ENCODE measurements around the gene IL17RA.

Gene IL17RA

DNA sequence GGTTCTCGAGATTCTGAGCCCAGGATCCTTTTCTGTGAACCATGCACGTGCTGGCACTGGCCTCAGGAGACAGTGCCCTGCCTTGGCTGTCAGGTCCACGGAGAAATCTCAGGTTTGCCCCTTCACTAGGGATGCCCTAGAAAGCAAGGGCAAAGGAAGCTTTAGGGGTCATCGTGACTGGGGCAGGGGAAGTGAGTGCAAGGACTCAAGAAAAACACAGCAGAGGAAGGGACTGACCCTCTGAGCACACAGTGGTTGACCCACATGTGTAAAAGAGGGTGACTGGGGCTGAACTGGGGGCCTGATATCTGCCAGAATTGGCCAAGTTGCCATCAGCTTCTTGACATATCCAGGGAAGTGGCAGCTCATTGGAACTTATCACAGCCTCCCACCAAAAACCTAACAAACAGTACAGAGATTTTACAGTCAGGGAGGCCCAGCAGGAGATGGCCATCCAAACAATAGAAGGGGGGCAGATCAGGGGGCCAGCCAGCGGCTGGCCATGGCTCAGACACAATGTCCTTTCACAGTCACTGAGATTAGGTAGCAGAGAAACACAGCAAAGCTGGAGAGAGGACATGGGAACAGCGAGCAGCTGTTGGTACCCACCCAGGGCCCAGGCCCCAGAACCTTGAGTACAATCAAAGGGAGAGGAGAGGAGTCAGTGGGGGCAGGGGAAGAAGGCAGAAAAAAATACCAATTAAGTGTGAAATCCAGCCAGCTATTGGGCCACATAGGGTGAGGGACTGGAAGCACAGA lies 32.0 kb downstream of the IL17RA start:
- H3K4me3 ChIP-seq (replicated peaks in 1 of 2; ENCODE audit: low read depth in 2 of 2, low read length in 2 of 2), result no peak overlapping the region
- no peak for DNase-seq (ENCODE audit: low read depth in 2 of 2)
- TF ChIP-seq, protein P1, sequence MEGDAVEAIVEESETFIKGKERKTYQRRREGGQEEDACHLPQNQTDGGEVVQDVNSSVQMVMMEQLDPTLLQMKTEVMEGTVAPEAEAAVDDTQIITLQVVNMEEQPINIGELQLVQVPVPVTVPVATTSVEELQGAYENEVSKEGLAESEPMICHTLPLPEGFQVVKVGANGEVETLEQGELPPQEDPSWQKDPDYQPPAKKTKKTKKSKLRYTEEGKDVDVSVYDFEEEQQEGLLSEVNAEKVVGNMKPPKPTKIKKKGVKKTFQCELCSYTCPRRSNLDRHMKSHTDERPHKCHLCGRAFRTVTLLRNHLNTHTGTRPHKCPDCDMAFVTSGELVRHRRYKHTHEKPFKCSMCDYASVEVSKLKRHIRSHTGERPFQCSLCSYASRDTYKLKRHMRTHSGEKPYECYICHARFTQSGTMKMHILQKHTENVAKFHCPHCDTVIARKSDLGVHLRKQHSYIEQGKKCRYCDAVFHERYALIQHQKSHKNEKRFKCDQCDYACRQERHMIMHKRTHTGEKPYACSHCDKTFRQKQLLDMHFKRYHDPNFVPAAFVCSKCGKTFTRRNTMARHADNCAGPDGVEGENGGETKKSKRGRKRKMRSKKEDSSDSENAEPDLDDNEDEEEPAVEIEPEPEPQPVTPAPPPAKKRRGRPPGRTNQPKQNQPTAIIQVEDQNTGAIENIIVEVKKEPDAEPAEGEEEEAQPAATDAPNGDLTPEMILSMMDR (IDR thresholded peaks at IDR 0.05; ENCODE audit: low read depth, low read length), result no peak

DNA sequence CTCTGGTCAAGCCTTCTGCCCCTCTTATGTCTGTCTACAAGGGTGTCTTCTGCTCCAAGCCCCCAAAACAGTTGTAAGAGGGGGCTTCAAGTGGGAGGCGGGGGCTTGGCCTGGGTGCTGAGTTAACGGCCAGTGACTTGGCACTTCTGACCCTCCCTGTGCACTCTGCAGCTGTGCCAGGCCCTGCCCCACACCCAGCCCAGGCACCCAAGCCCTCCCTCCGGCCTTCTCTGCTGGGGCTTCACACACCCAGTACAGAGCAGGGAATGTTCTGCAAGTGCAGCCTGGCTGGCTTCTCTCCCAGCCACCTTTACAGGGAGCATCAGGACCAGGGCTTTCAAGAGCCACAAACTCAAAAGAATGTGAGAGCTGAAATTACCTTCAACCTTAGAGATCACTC lies 32.6 kb downstream of the IL17RA start:
- TF ChIP-seq, protein P1 (IDR thresholded peaks at IDR 0.05; ENCODE audit: low read depth, low read length), result no peak
- no peak for DNase-seq (ENCODE audit: low read depth in 2 of 2)
- H3K4me3 ChIP-seq (replicated peaks in 1 of 2; ENCODE audit: low read depth in 2 of 2, low read length in 2 of 2), result no peak overlapping the region

DNA sequence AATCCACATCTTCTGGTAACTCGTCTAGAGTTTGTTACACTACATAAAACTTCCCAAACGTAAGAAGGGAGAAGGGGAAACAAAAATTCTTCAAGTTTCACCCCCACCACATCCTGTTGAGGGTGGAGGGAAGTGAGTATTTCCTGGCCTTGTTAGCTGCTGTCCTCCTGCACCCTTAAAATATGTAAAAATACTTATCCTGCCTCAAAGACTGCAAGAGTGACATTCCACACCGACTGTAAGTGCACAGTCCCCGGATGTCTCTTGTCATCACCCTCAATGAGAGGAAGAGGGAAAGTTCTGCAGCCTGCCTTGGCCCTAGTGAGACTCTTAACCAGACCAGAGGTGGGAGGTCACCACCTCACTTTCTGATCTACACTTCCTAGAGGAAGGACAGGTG lies 33.1 kb downstream of the IL17RA start:
- TF ChIP-seq, protein P1 (IDR thresholded peaks at IDR 0.05; ENCODE audit: low read depth, low read length), result no peak
- H3K4me3 ChIP-seq (replicated peaks in 1 of 2; ENCODE audit: low read depth in 2 of 2, low read length in 2 of 2), result no peak overlapping the region
- DNase-seq (ENCODE audit: low read depth in 2 of 2), result no peak

DNA sequence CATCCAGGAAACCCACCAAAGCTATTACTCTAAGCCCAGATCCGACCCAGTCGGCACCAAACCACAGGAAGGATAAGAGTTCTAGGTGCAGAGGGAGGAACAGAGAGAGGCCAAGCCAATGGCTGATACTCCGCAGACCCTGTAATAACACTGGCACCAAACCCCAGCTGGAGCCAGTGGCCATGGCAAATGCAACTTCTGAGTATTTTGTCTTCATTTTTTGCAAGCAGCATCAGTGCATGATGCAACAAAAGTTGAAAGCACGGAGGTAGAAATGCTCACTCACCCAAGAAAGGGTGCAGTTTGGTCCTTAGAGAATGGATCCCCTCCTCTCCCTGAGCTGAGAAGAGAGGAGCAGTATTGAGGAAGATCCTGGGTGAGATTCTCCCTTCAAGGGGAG lies 33.5 kb downstream of the IL17RA start:
- no peak for DNase-seq (ENCODE audit: low read depth in 2 of 2)
- TF ChIP-seq, protein P1 (IDR thresholded peaks at IDR 0.05; ENCODE audit: low read depth, low read length), result no peak
- no peak overlapping the region for H3K4me3 ChIP-seq (replicated peaks in 1 of 2; ENCODE audit: low read depth in 2 of 2, low read length in 2 of 2)

DNA sequence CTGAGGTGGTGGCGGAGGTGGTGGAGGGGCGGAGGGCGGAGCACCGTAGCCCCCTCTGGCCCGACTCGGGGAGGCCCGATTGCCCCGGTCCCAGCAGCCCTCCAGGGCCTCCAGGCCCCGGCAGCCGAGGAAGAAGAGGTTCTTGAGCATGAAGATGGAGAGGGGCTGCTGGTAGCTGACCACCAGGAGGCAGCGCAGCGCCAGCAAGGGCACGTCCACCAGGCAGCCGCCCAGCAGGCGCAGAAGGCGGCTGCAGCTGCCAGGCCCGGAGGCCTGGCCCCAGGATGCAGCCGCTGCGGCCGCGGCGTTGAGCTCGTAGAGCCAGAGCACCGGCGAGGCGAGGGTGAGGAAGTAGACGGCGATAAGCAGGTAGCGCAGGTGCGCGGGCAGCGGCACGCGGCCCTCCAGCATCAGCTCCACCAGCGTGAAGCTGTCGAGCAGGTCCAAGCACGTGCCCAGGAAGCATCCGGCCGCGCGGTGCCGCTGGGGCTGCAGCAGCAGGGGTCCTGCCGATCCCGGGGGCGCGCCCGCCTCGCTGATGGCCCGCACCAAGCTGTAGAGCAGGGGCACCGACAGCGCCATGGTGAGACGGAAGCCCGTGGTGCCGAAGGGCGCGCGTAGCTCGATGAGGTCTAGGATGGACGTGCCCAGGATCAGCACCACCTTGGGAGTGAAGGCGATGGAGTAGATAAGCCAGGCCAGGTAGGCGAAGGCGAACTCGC lies 34.8 kb downstream of the IL17RA start:
- DNase-seq (ENCODE audit: low read depth in 2 of 2), result peak; percentile 11 to 20
- no peak overlapping the region for H3K4me3 ChIP-seq (replicated peaks in 1 of 2; ENCODE audit: low read depth in 2 of 2, low read length in 2 of 2)

DNA sequence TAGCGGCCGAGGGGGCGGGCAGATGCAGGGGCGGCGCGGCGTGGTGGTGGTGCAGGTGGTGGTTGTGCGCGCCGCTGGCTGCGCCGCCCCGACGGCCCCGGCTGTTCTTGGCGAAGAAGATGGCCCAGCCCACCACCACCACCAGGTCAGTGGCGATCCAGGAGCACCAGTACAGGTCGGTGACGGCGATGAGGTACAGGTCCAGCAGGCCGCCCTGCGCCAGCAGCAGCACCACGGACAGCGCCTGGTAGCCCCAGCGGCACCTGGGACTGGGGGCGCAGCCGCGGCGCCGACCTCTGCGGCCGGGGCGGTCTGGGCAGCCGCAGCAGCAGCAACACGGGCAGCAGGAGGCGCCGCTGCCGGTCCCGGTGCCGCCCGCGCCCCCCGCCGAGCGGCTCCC lies 35.5 kb downstream of the IL17RA start:
- DNase-seq (ENCODE audit: low read depth in 2 of 2), result peak; percentile 19 to 54
- no peak overlapping the region for H3K4me3 ChIP-seq (replicated peaks in 1 of 2; ENCODE audit: low read depth in 2 of 2, low read length in 2 of 2)
- TF ChIP-seq, protein P1 (IDR thresholded peaks at IDR 0.05; ENCODE audit: low read depth, low read length), result no peak

More for the DNA sequence above, 34.8 kb downstream of the IL17RA start:
- TF ChIP-seq, protein P1 (IDR thresholded peaks at IDR 0.05; ENCODE audit: low read depth, low read length), result peak; percentile 26
